GF-D8 (cell line): ENCODE results near the gene LENG8.
"Not testable (repeated sequence)": the region's sequence is repeated elsewhere in the genome, so short reads cannot be mapped to it uniquely, and the experiment has no call there.

Source experiments
- DNase-seq: peaks from one replicate; lab custom pipeline; 2025; lab: John Stamatoyannopoulos, UW

The LENG8 gene

GRCh38 chr19:54444737-54445136, 4.3 kb upstream of the LENG8 start:
- DNase-seq, result no peak

GRCh38 chr19:54446349-54446748, 2.6 kb upstream of the LENG8 start:
- DNase-seq, result not testable (repeated sequence)

- no peak for DNase-seq
Observed at GRCh38 chr19:54448040-54448773, 792 bp upstream of the LENG8 start.

GRCh38 chr19:54449701-54450069, 686 bp downstream of the LENG8 start:
- DNase-seq, result no peak

GRCh38 chr19:54451331-54451871, 2.4 kb downstream of the LENG8 start:
- DNase-seq, result no peak

GRCh38 chr19:54451997-54452396, 3.0 kb downstream of the LENG8 start:
- DNase-seq, result no peak

GRCh38 chr19:54452626-54453025, 3.6 kb downstream of the LENG8 start:
- no peak for DNase-seq

- DNase-seq, result no peak
Observed at GRCh38 chr19:54453921-54454780, 5.2 kb downstream of the LENG8 start.

GRCh38 chr19:54454781-54455675, 6.0 kb downstream of the LENG8 start:
- DNase-seq, result no peak

- no peak for DNase-seq
Observed at GRCh38 chr19:54455786-54456422, 6.9 kb downstream of the LENG8 start.

GRCh38 chr19:54456423-54457373, 7.7 kb downstream of the LENG8 start:
- no peak for DNase-seq

- DNase-seq, result no peak
Observed at GRCh38 chr19:54457773-54458647, 9.0 kb downstream of the LENG8 start.

GRCh38 chr19:54458648-54459281, 9.8 kb downstream of the LENG8 start:
- DNase-seq, result no peak

GRCh38 chr19:54459282-54460229, 10.6 kb downstream of the LENG8 start:
- DNase-seq, result no peak

GRCh38 chr19:54460230-54461005, 11.4 kb downstream of the LENG8 start:
- DNase-seq, result no peak

- no peak for DNase-seq
Observed at GRCh38 chr19:54461210-54461609, 12.2 kb downstream of the LENG8 start.

- DNase-seq, result no peak
Observed at GRCh38 chr19:54461613-54462012, 12.6 kb downstream of the LENG8 start.
